Calu3 (cell line): ENCODE results near the gene DBNL. TPM values are rescaled to one million over a fixed set of nuclear protein-coding genes. Genes with fewer than 3 reads are reported as not detected.

Experiments
- BruUV-seq: library from RNA; stranded (reverse); fragments of 400-500 nt; replicated peaks from 2 replicates; lab custom pipeline; 2021; lab: Mats Ljungman, UMichigan
- CTCF ChIA-PET: fragments of 300-600 bp; sonication (Branson Sonifier 250); formaldehyde crosslinking; loops from one replicate; lab custom pipeline; 2022; ENCODE audit warnings: antibody characterized with exemption; lab: Charles Lee
- DNase-seq: peaks from one replicate; pipeline ENCODE4 v3.0.0; 2022
- H3K27ac Mint-ChIP-seq: one replicate; pipeline ENCODE4 v1.8.0; 2022; ENCODE audit warnings: mixed read lengths; ENCODE audit not compliant: unreplicated experiment
- H3K27me3 Mint-ChIP-seq: one replicate; pipeline ENCODE4 v1.8.0; 2022; ENCODE audit warnings: mixed read lengths; ENCODE audit not compliant: unreplicated experiment
- H3K36me3 Mint-ChIP-seq: one replicate; pipeline ENCODE4 v1.8.0; 2022; ENCODE audit warnings: mild to moderate bottlenecking, moderate library complexity, mixed read lengths; ENCODE audit not compliant: insufficient read depth, unreplicated experiment
- H3K4me1 Mint-ChIP-seq: one replicate; pipeline ENCODE4 v1.8.0; 2022; ENCODE audit warnings: mild to moderate bottlenecking, low read depth, mixed read lengths; ENCODE audit not compliant: unreplicated experiment
- H3K4me3 Mint-ChIP-seq: one replicate; pipeline ENCODE4 v1.8.0; 2022; ENCODE audit warnings: mild to moderate bottlenecking, low read depth, moderate library complexity, mixed read lengths; ENCODE audit not compliant: unreplicated experiment
- H3K9me3 Mint-ChIP-seq: one replicate; pipeline ENCODE4 v1.8.0; 2022; ENCODE audit warnings: low read depth, mixed read lengths; ENCODE audit not compliant: unreplicated experiment
- intact Hi-C: fragments of 100-400 bp; cut with micrococcal nuclease; formaldehyde crosslinking; loops from one replicate; pipeline ENCODE4 v1.10.0; 2022; ENCODE audit not compliant: unreplicated experiment
- total RNA-seq: library from RNA; stranded (reverse); gene quantifications from 2 replicates; pipeline ENCODE4 v1.2.3, GENCODE V29; 2022
- TF ChIP-seq, protein P1 (sequence below): fragments of 200-600 bp; IDR thresholded peaks from one replicate; pipeline ENCODE4 v1.8.0; 2022; ENCODE audit warnings: antibody characterized with exemption; ENCODE audit not compliant: unreplicated experiment

The DBNL gene
- total RNA-seq, 1 experiment from 2014 or later = 164 TPM

- DNase-seq = no peak
- peaks cover 25% of the 10 kb centered on the region for H3K36me3 Mint-ChIP-seq
- BruUV-seq = no TSS peak
- TF ChIP-seq, protein P1, sequence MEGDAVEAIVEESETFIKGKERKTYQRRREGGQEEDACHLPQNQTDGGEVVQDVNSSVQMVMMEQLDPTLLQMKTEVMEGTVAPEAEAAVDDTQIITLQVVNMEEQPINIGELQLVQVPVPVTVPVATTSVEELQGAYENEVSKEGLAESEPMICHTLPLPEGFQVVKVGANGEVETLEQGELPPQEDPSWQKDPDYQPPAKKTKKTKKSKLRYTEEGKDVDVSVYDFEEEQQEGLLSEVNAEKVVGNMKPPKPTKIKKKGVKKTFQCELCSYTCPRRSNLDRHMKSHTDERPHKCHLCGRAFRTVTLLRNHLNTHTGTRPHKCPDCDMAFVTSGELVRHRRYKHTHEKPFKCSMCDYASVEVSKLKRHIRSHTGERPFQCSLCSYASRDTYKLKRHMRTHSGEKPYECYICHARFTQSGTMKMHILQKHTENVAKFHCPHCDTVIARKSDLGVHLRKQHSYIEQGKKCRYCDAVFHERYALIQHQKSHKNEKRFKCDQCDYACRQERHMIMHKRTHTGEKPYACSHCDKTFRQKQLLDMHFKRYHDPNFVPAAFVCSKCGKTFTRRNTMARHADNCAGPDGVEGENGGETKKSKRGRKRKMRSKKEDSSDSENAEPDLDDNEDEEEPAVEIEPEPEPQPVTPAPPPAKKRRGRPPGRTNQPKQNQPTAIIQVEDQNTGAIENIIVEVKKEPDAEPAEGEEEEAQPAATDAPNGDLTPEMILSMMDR = no peak
- peaks cover 26% of the 10 kb centered on the region for H3K4me1 Mint-ChIP-seq
- no peak overlapping the region for H3K27ac Mint-ChIP-seq
- H3K9me3 Mint-ChIP-seq = no peaks in the 10 kb centered on the region
- H3K27me3 Mint-ChIP-seq = no peaks in the 10 kb centered on the region
- H3K4me3 Mint-ChIP-seq = peak overlapping the region; percentile 22
- intact Hi-C loops = no loop called here
- CTCF ChIA-PET = no interaction called here
These were observed 39.3 kb downstream of the DBNL start for GRCh38 chr7:44083796-44084195.

- BruUV-seq = no TSS peak
- CTCF ChIA-PET = no interaction called here
- H3K4me3 Mint-ChIP-seq = no peak overlapping the region
- H3K27me3 Mint-ChIP-seq = no peaks in the 10 kb centered on the region
- peaks cover 29% of the 10 kb centered on the region for H3K4me1 Mint-ChIP-seq
- TF ChIP-seq, protein P1 = no peak
- peaks cover 25% of the 10 kb centered on the region for H3K36me3 Mint-ChIP-seq
- H3K9me3 Mint-ChIP-seq = no peaks in the 10 kb centered on the region
- no peak overlapping the region for H3K27ac Mint-ChIP-seq
- intact Hi-C loops = no loop called here
- DNase-seq = no peak
These were observed 40.2 kb downstream of the DBNL start for GRCh38 chr7:44084701-44085100.

GRCh38 chr7:44085546-44085945, 41.0 kb downstream of the DBNL start:
- intact Hi-C loops = no loop called here
- CTCF ChIA-PET = no interaction called here
- peaks cover 29% of the 10 kb centered on the region for H3K4me1 Mint-ChIP-seq
- no TSS peak for BruUV-seq
- peaks cover 25% of the 10 kb centered on the region for H3K36me3 Mint-ChIP-seq
- TF ChIP-seq, protein P1 = peak; percentile 35
- no peak overlapping the region for H3K27ac Mint-ChIP-seq
- no peaks in the 10 kb centered on the region for H3K9me3 Mint-ChIP-seq
- peaks cover 4% of the 10 kb centered on the region for H3K27me3 Mint-ChIP-seq
- DNase-seq = no peak
- H3K4me3 Mint-ChIP-seq = no peak overlapping the region

DNA sequence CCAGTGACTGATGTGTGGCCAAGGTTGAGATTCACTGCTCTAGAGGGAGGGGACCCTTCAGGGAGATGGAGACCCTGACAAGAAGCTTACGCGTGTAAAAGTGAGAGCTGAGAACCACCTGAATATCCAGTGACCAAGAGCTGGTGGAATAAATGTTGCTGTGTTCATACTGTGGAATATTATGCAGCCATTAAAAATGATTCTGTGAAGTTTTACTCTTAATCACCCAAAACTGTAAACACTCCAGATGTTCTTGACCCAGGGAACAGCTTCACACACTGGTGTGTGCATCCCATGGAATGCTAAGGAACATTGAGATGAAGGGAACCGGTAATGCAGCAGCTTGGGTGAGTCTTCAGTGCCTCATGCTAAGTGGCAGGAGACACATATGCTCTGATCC, 42.1 kb downstream of the DBNL start:
- Mint-ChIP-seq H3K4me1 (peaks cover 20% of the 10 kb centered on the region), H3K4me3 (no peak overlapping the region), H3K9me3 (no peaks in the 10 kb centered on the region)

More for the DNA sequence above, 42.1 kb downstream of the DBNL start:
- Mint-ChIP-seq H3K27me3 (peaks cover 13% of the 10 kb centered on the region), H3K27ac (no peak overlapping the region), H3K36me3 (peaks cover 16% of the 10 kb centered on the region)
- DNase-seq = no peak
- no TSS peak for BruUV-seq
- TF ChIP-seq, protein P1 = no peak
- CTCF ChIA-PET = no interaction called here
- intact Hi-C loops = no loop called here
